D721Med (cell line): ENCODE results near the gene EGFR.

Experiments used
- DNase-seq: peaks from one replicate; pipeline ENCODE4 v3.0.0; 2011; ENCODE audit warnings: low spot score; ENCODE audit not compliant: insufficient read length
- FAIRE-seq: peaks from 2 replicates; lab custom pipeline; 2011; peaks lifted over from hg19 to GRCh38; lab: Jason Lieb, UNC
- TF ChIP-seq, protein P1 (sequence below): IDR thresholded peaks from 2 replicates; pipeline ENCODE4 v1.5.1; 2012; ENCODE audit warnings: mild to moderate bottlenecking, control low read depth; ENCODE audit not compliant: insufficient read depth; ENCODE audit errors: missing control alignments

Gene EGFR

DNA sequence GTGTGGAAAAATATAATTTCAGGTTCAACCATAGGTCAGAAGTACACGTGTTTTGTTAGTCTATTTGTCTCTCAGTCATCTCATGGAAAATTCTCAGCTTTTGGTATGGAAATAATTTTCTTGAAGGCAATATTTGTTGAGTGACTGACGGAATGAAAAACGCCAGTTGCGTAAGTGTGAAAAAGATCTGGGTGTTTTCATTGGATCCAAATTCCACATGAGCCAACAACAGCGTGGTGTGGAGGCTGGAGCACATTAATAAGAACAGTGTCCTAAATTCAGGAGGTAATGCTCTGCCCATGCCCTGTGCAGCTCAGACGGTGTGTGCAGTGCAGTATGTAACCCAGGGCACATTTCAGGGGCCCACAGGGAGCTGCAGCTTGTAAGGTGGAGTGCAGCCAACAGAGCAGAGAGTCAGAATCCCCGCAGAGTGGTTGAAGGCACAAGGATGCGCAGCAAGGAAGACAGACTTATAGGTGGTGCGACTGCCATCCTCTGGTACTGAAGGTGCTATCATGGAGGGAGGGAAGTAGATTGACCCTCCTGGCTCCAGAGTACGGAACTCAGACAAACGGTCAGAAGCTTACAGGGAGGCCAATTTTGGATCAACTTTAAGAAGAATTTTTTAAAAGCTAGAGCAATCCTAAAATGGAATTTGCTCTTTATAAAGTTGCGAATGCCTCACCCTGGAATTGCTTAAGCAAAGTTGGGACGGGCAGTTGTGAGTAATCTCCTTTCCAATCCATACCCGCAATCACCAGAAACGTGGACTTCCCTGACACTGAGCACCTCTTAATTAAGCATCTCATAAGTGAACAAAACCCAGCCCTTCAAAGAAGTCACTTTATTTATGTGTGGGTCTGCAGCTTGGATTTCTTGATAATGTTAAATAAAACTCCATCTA lies 38.0 kb downstream of the EGFR start:
- TF ChIP-seq, protein P1, sequence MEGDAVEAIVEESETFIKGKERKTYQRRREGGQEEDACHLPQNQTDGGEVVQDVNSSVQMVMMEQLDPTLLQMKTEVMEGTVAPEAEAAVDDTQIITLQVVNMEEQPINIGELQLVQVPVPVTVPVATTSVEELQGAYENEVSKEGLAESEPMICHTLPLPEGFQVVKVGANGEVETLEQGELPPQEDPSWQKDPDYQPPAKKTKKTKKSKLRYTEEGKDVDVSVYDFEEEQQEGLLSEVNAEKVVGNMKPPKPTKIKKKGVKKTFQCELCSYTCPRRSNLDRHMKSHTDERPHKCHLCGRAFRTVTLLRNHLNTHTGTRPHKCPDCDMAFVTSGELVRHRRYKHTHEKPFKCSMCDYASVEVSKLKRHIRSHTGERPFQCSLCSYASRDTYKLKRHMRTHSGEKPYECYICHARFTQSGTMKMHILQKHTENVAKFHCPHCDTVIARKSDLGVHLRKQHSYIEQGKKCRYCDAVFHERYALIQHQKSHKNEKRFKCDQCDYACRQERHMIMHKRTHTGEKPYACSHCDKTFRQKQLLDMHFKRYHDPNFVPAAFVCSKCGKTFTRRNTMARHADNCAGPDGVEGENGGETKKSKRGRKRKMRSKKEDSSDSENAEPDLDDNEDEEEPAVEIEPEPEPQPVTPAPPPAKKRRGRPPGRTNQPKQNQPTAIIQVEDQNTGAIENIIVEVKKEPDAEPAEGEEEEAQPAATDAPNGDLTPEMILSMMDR, result no peak
- DNase-seq, result no peak
- no peak for FAIRE-seq

DNA sequence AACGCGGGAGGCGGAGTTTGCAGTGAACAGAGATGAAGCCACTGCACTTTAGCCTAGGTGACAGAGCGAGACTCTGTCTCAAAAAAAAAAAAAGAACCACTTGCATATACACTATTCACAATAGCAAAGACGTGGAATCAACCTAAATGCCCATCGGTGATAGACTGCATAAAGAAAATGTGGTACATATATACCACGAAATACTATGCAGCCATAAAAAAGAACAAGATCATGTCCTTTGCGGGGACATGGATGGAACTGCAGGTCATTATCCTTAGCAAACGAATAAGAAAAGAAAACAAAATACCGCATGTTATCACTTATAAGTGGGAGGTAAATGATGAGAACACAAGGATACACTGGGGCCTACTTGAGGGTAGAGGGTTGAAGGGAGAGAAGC lies 39.5 kb downstream of the EGFR start:
- TF ChIP-seq, protein P1, result no peak
- DNase-seq (no peak), FAIRE-seq (no peak)

DNA sequence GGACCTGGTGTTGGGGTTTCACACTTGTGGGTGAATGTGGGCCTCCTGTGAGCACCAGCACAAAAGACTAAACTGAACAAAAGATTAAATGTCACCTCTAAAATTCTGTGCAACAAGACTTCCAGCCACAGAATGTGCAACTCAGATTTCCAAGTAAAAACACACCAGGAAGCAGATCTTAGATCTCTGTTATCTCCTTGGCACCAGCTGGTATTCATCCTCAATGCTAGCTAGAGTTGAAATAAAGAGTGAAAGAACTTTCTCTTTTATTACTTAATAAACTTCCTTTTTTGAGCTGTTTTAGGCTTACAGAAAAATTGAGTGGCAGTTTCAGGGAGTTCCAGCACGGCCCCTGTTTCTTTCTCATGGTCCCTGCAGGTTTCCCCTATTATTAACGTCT lies 40.2 kb downstream of the EGFR start:
- TF ChIP-seq, protein P1, result no peak
- FAIRE-seq (no peak), DNase-seq (no peak)

DNA sequence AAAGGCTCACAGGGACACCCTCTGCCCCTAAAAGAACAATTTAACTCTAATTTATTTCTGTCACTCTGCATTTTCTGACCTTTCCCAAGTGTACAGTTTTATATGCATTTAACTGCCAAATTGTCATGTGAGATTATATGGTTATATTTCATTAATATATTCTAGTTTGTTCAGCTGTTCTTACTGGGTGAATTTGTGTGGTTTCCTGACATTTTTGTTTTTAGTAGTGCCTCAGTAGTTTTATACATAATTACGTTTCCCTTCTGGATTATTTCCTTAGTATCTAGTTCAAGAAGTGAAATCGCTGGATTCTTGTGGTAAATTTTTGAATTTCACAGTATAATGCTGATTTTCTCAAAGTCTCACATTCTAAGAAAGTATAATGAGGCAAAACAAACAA lies 41.3 kb downstream of the EGFR start:
- DNase-seq, result no peak
- no peak for FAIRE-seq
- TF ChIP-seq, protein P1, result no peak

DNA sequence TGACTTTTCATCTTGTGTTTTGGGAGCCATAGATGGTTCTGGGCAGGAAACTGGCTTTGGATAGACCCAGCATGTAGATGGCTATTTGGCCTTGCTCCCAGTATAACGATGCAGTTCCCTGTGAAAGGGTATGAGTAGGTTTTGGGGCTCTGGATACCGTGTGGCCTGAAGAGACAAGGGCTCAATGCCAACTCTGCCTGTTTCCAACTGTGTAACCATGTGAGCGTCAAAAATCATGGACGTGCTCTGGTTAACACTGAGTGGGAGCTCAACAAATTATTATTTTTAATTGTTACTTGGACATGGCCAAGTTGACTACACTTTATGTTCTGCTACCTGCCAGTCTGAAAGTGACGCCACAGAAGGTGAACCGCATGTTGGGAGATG lies 41.8 kb downstream of the EGFR start:
- TF ChIP-seq, protein P1, result no peak
- DNase-seq, result no peak
- no peak for FAIRE-seq

DNA sequence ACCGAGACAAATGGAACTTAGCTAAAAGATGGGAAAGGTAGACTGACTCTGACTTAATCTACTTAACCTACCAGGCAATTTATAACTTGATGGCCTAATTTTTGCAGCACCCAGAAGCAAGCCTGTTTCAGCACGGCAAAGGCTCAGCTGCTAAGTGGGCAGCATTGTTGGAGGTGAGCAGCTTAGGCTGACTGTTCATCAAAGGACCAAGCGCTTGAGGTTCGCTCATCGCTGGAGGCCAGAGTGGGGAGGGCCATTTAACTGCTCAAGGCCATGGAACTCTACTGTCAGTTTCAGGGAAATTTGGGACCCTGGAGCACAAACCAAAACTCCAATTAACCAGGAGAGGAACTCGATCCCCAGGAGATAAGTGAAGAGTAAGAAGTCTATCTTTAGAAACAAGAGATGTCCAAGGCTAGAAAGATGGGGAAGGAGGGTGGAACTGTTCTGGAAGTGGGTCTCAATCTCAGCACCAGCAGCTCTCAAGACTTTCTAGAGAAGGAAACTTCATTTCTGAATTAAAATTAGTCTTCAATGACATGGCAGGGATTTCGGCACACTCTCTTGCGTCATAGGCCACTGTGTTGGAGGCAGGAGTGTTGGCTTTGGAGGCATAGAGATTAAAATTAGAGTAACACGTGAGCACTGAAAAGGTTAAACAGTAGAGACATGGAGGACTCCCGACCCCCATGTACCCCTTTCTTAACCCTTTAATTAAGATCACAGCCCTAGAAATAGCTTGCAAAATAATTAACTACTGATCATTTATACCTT lies 43.1 kb downstream of the EGFR start:
- TF ChIP-seq, protein P1, result no peak
- no peak for FAIRE-seq
- DNase-seq, result no peak
